K562 (cell line): Measurements from ENCODE around the gene PLEKHA7. TPM values are rescaled to one million over a fixed set of nuclear protein-coding genes. Genes with fewer than 3 reads are reported as not detected.

Experiments used
- ATAC-seq: fragments of 200-7000 bp; cut with Tn5 transposase; 3 replicates; pipeline ENCODE4 v1.9.1; 2020; ENCODE audit warnings: moderate library complexity
- BruUV-seq: library from RNA; stranded (reverse); fragments of 400-500 nt; replicated peaks from 2 replicates; lab custom pipeline; 2021; lab: Mats Ljungman, UMichigan
- CTCF ChIA-PET: fragments of 300-600 bp; formaldehyde crosslinking; extraction: SDS; loops from one replicate; lab custom pipeline; 2021; ENCODE audit warnings: low intra/inter-chr PET ratio; lab: Yijun Ruan, JAX
- POLR2A ChIA-PET: fragments of 300-600, 350-650 bp; sonication (Branson Sonifier 250); formaldehyde crosslinking; extraction: SDS; loops from one replicate; lab custom pipeline; 2021; ENCODE audit warnings: antibody characterized with exemption, inconsistent platforms; lab: Yijun Ruan, JAX
- DNase-seq, 4 experiments: peaks; one replicate each; pipeline versions ENCODE4 v3.0.0 to v3.0.0-alpha.2; 2011 to 2018; ENCODE audit warnings: low spot score in 3 of 4, mixed read lengths in 3 of 4; ENCODE audit errors: extremely low read depth in 1 of 4
- FAIRE-seq: peaks from 2 replicates; lab custom pipeline; 2011; peaks lifted over from hg19 to GRCh38; lab: Jason Lieb, UNC
- H2AFZ ChIP-seq: 2 replicates; pipeline ENCODE4 v1.6.0; 2011; ENCODE audit warnings: low read depth, low read length, control low read depth, inconsistent platforms
- H3K27ac ChIP-seq: fragments of 200-600 bp; 3 replicates; pipeline ENCODE4 v1.8.0; 2011; ENCODE audit warnings: low read depth, mild to moderate bottlenecking, control low read depth, inconsistent platforms, low read length, moderate library complexity, mixed read lengths; ENCODE audit errors: extremely low read depth
- H3K27me3 ChIP-seq, 2 experiments: fragments of 300-600 bp in 1 of 2; 2 replicates in 1 of 2; 3 replicates in 1 of 2; pipeline versions ENCODE4 v1.6.0 to v1.8.0; 2011; ENCODE audit warnings: inconsistent platforms in 2 of 2, low read length in 2 of 2, mild to moderate bottlenecking in 1 of 2, mixed read lengths in 1 of 2, moderate library complexity in 1 of 2; ENCODE audit not compliant: control insufficient read depth in 2 of 2, insufficient read depth in 2 of 2
- H3K36me3 ChIP-seq: fragments of 300-600 bp; 3 replicates; pipeline ENCODE4 v1.8.0; 2011; ENCODE audit warnings: mild to moderate bottlenecking, low read length, inconsistent platforms; ENCODE audit not compliant: control insufficient read depth, insufficient read depth
- H3K4me1 ChIP-seq, 2 experiments: fragments of 200-600 bp in 1 of 2; replicated peaks in 1 of 2; 2 replicates in 1 of 2; 3 replicates in 1 of 2; pipeline versions ENCODE4 v1.5.1 to v1.8.0; 2011; ENCODE audit warnings: inconsistent platforms in 2 of 2, low read length in 2 of 2, mild to moderate bottlenecking in 1 of 2, mixed read lengths in 1 of 2, moderate library complexity in 1 of 2; ENCODE audit not compliant: control insufficient read depth in 2 of 2, insufficient read depth in 2 of 2
- H3K4me2 ChIP-seq: 2 replicates; pipeline ENCODE4 v1.6.1; 2011; ENCODE audit warnings: low read length, control low read depth, inconsistent platforms, mixed read lengths; ENCODE audit not compliant: insufficient read depth
- H3K4me3 ChIP-seq: fragments of 200-600 bp; sonication (generic), shearing (Covaris generic); 2 replicates; pipeline ENCODE4 v1.5.1; 2016; ENCODE audit warnings: control low read depth, inconsistent platforms
- H3K79me2 ChIP-seq: fragments of 200-600 bp; 3 replicates; pipeline ENCODE4 v1.8.0; 2011; ENCODE audit warnings: low read length, inconsistent platforms; ENCODE audit not compliant: control insufficient read depth, insufficient read depth
- H3K9ac ChIP-seq, 2 experiments: 2 replicates each; pipeline versions ENCODE4 v1.6.0 to v1.6.1; 2011; ENCODE audit warnings: low read depth in 2 of 2, low read length in 2 of 2, control low read depth in 1 of 2, inconsistent platforms in 1 of 2, mild to moderate bottlenecking in 1 of 2, mixed read lengths in 1 of 2; ENCODE audit not compliant: insufficient read depth in 1 of 2
- H3K9me1 ChIP-seq: one replicate; pipeline ENCODE4 v1.6.0; 2011; ENCODE audit warnings: inconsistent platforms, mild to moderate bottlenecking, low read length, moderate library complexity; ENCODE audit not compliant: control insufficient read depth, insufficient read depth
- H3K9me3 ChIP-seq: replicated peaks from 2 replicates; pipeline ENCODE4 v1.5.1; 2011; ENCODE audit warnings: low read depth, low read length, inconsistent platforms; ENCODE audit not compliant: control insufficient read depth, insufficient read depth
- H4K20me1 ChIP-seq: replicated peaks from 2 replicates; pipeline ENCODE4 v1.6.1; 2011; ENCODE audit warnings: low read length, inconsistent platforms, mixed read lengths; ENCODE audit not compliant: control insufficient read depth, insufficient read depth
- CHD1 ChIP-seq: fragments of 200-600 bp; sonication (generic); IDR thresholded peaks from one replicate; pipeline ENCODE4 v1.6.1; 2012; ENCODE audit warnings: mild to moderate bottlenecking, moderate library complexity, low read length, inconsistent platforms
- MYNN ChIP-seq, 2 experiments: sonication (generic); formaldehyde crosslinking in 1 of 2; IDR thresholded peaks; 2 replicates each; pipeline versions ENCODE4 v1.5.0 to v1.6.1; 2016 to 2020; ENCODE audit warnings: antibody characterized with exemption in 1 of 2, missing genetic modification reagents in 1 of 2
- NKRF ChIP-seq: fragments of 450-650 bp; IDR thresholded peaks from 2 replicates; pipeline ENCODE4 v1.6.1; 2016; ENCODE audit warnings: borderline replicate concordance
- PHB ChIP-seq: fragments of 250-450 bp; sonication (Bioruptor Pico); IDR thresholded peaks from 2 replicates; pipeline ENCODE4 v1.5.0; 2021
- U2AF1 ChIP-seq: fragments of 200-400 bp; formaldehyde crosslinking; optimal IDR thresholded peaks from 2 replicates; pipeline ENCODE3; 2017; ENCODE audit warnings: mild to moderate bottlenecking, low read depth, low read length, moderate library complexity
- ZFX ChIP-seq: sonication (generic); formaldehyde crosslinking; IDR thresholded peaks from 2 replicates; pipeline ENCODE4 v1.8.0; 2022; ENCODE audit warnings: mild to moderate bottlenecking, missing genetic modification reagents, moderate library complexity
- ZMIZ1 ChIP-seq, 2 experiments: fragments of 150-350 bp in 1 of 2; IDR thresholded peaks; 2 replicates each; pipeline ENCODE4 v1.6.1; 2012 to 2016; ENCODE audit warnings: low read depth in 2 of 2, low read length in 2 of 2, mild to moderate bottlenecking in 1 of 2, moderate library complexity in 1 of 2
- WGBS: fragments of 100-300 bp; shearing (Covaris generic); methylation state at CpG from one replicate; pipeline ENCODE4 v1.1.6; 2016; ENCODE audit warnings: low coverage, mixed read lengths; ENCODE audit not compliant: insufficient coverage; ENCODE audit errors: missing lambda C conversion rate; 5-methylcytosine and 5-hydroxymethylcytosine counted together
- in situ Hi-C: fragments of 300-500 bp; cut with MboI; formaldehyde crosslinking; loops from 4 replicates; pipeline ENCODE4 v1.15.0; 2018; ENCODE audit warnings: inconsistent platforms, mixed read lengths
- intact Hi-C: fragments of 100-400 bp; cut with micrococcal nuclease; formaldehyde crosslinking; loops from 2 replicates; pipeline ENCODE4 v1.14.2; 2022
- polyA plus RNA-seq, 8 experiments: library from polyadenylated mRNA; depleted of rRNA in 4 of 8; stranded (reverse) in 5 of 8; unstranded in 3 of 8; fragments of >200 nt; fragmentation: Nextera tagmentation in 2 of 8; fragmentation: Illumina TruSeq in 1 of 8; extraction: Ambion mirVana in 2 of 8; extraction: Trizol in 1 of 8; gene quantifications; 2 replicates each; pipeline versions ENCODE4 v1.2.1 to v1.2.3, GENCODE V29; 2011 to 2014; ENCODE audit warnings: inconsistent platforms in 1 of 8, missing spikeins in 1 of 8
- total RNA-seq, 7 experiments: library from RNA; depleted of rRNA in 6 of 7; stranded (reverse); fragments of >200 nt in 6 of 7; fragmentation: Illumina TruSeq in 2 of 7; extraction: Trizol in 2 of 7; gene quantifications; 2 replicates each; pipeline versions ENCODE4 v1.2.1 to v1.2.3, GENCODE V29; 2011 to 2021; ENCODE audit warnings: low replicate concordance in 1 of 7

Gene PLEKHA7
- total and polyA plus RNA-seq, 9 of the 15 experiments (the other 6 are each of a cell fraction or from before 2014, with no cell fraction given), result 0.06 to 0.77 (median 0.20) TPM; not detected in 1

GRCh38 chr11:16772141-16772512 lies 242.1 kb downstream of the PLEKHA7 start:
- no peaks in the 10 kb centered on the region for H3K4me1 ChIP-seq
- DNase-seq (no peak), ATAC-seq (no peak), FAIRE-seq (no peak)
- whole genome bisulfite sequencing, result 0% methylated on average over 2 of the region's 2 CpGs
- POLR2A ChIA-PET, result interaction anchor here (1.3 to 3.2 kb wide), 2 partner anchors 10 kb away, joined by 4 to 15 read pairs; no protein-coding TSS in a partner anchor
- H3K9ac ChIP-seq, result no peak overlapping the region
- no TSS peak for BruUV-seq
- CTCF ChIA-PET, result no interaction called here
- H3K27me3 ChIP-seq, result peaks cover 40 to 76% of the 10 kb centered on the region in 2 experiments
- no peak overlapping the region for H3K4me3 ChIP-seq
- in situ Hi-C loops (no loop called here), intact Hi-C loops (loop anchor here (10.0 kb wide), 1 partner anchor 147 kb away; no protein-coding TSS in a partner anchor)
- H3K4me2 ChIP-seq, result no peak overlapping the region
- H3K9me3 ChIP-seq, result no peaks in the 10 kb centered on the region
- no peaks in the 10 kb centered on the region; the same call in 1 of the 2 replicates for H4K20me1 ChIP-seq
- no peak overlapping the region for H3K27ac ChIP-seq
- H3K9me1 ChIP-seq, result no peaks in the 10 kb centered on the region
- no peak for TF ChIP-seq PHB (CRISPR knock-in tag)
- no peak for TF ChIP-seq U2AF1
- TF ChIP-seq ZFX, result no peak
- TF ChIP-seq ZMIZ1 (IDR thresholded peaks at IDR 0.05; ENCODE audit: low read depth in 2 of 2, low read length in 2 of 2), result no peak
- no peak for TF ChIP-seq MYNN (IDR thresholded peaks at IDR 0.05)
- no peak for TF ChIP-seq MYNN (CRISPR knock-in tag; IDR thresholded peaks at IDR 0.05)
- no peak for TF ChIP-seq NKRF
- TF ChIP-seq CHD1, result no peak
- no peaks in the 10 kb centered on the region for H3K36me3 ChIP-seq
- no peak overlapping the region for H2AFZ ChIP-seq
- H3K79me2 ChIP-seq, result no peaks in the 10 kb centered on the region
